Amniotic stem cell (primary cell): ENCODE data around the gene DCAF15.
"Not testable (repeated sequence)": the region's sequence is repeated elsewhere in the genome, so short reads cannot be mapped to it uniquely, and the experiment has no call there.

ENCODE experiments used
- DNase-seq: peaks from one replicate; lab custom pipeline; 2025; lab: John Stamatoyannopoulos, UW

Gene DCAF15

GRCh38 chr19:13959962-13960862 lies 7.9 kb downstream of the DCAF15 start:
- no peak for DNase-seq

GRCh38 chr19:13960863-13961784 lies 8.8 kb downstream of the DCAF15 start:
- DNase-seq: no peak

GRCh38 chr19:13961826-13962698 lies 9.8 kb downstream of the DCAF15 start:
- no peak for DNase-seq

GRCh38 chr19:13962699-13963602 lies 10.6 kb downstream of the DCAF15 start:
- DNase-seq: no peak

- DNase-seq: no peak
Observed at GRCh38 chr19:13963603-13964105, 11.3 kb downstream of the DCAF15 start.

GRCh38 chr19:13964776-13965175 lies 12.5 kb downstream of the DCAF15 start:
- DNase-seq: no peak

GRCh38 chr19:13965377-13965896 lies 13.1 kb downstream of the DCAF15 start:
- no peak for DNase-seq

GRCh38 chr19:13965926-13966683 lies 13.8 kb downstream of the DCAF15 start:
- no peak for DNase-seq

- no peak for DNase-seq
Observed at GRCh38 chr19:13966684-13967128, 14.4 kb downstream of the DCAF15 start.

- DNase-seq: not testable (repeated sequence)
Observed at GRCh38 chr19:13967206-13967605, 14.9 kb downstream of the DCAF15 start.

- no peak for DNase-seq
Observed at GRCh38 chr19:13968383-13968935, 16.1 kb downstream of the DCAF15 start.

- no peak for DNase-seq
Observed at GRCh38 chr19:13968999-13969398, 16.7 kb downstream of the DCAF15 start.

- DNase-seq: no peak
Observed at GRCh38 chr19:13969897-13970296, 17.6 kb downstream of the DCAF15 start.

GRCh38 chr19:13971868-13972267 lies 19.6 kb downstream of the DCAF15 start:
- DNase-seq: not testable (repeated sequence)

- no peak for DNase-seq
Observed at GRCh38 chr19:13972368-13973155, 20.3 kb downstream of the DCAF15 start.

- not testable (repeated sequence) for DNase-seq
Observed at GRCh38 chr19:13973479-13973878, 21.2 kb downstream of the DCAF15 start.

GRCh38 chr19:13974073-13974472 lies 21.8 kb downstream of the DCAF15 start:
- DNase-seq: no peak

- no peak for DNase-seq
Observed at GRCh38 chr19:13975870-13976269, 23.6 kb downstream of the DCAF15 start.
